Smooth muscle cell of the brain vasculature (primary cell): Measurements from ENCODE around the gene DAGLA.

ENCODE experiments used
- DNase-seq: peaks from one replicate; pipeline ENCODE4 v3.0.0-alpha.2; 2012; ENCODE audit warnings: low read depth, low spot score

DAGLA gene

GRCh38 chr11:61689164-61689496 lies 8.9 kb downstream of the DAGLA start:
- DNase-seq = no peak

GRCh38 chr11:61690706-61691379 lies 10.7 kb downstream of the DAGLA start:
- no peak for DNase-seq

- no peak for DNase-seq
Observed at GRCh38 chr11:61691380-61692156, 11.4 kb downstream of the DAGLA start.

- DNase-seq = no peak
Observed at GRCh38 chr11:61693922-61694601, 13.9 kb downstream of the DAGLA start.

- DNase-seq = no peak
Observed at GRCh38 chr11:61694602-61694939, 14.4 kb downstream of the DAGLA start.

- DNase-seq = no peak
Observed at GRCh38 chr11:61694946-61695706, 14.9 kb downstream of the DAGLA start.

- DNase-seq = no peak
Observed at GRCh38 chr11:61695917-61696316, 15.7 kb downstream of the DAGLA start.

- no peak for DNase-seq
Observed at GRCh38 chr11:61696602-61697001, 16.4 kb downstream of the DAGLA start.

GRCh38 chr11:61697078-61697502 lies 16.9 kb downstream of the DAGLA start:
- no peak for DNase-seq

GRCh38 chr11:61697764-61698163 lies 17.6 kb downstream of the DAGLA start:
- DNase-seq = no peak

GRCh38 chr11:61698173-61698948 lies 18.2 kb downstream of the DAGLA start:
- no peak for DNase-seq

- no peak for DNase-seq
Observed at GRCh38 chr11:61699737-61700160, 19.6 kb downstream of the DAGLA start.

GRCh38 chr11:61700212-61700611 lies 20.0 kb downstream of the DAGLA start:
- DNase-seq = no peak

GRCh38 chr11:61700720-61701119 lies 20.5 kb downstream of the DAGLA start:
- no peak for DNase-seq

GRCh38 chr11:61701242-61701886 lies 21.2 kb downstream of the DAGLA start:
- DNase-seq = no peak

- no peak for DNase-seq
Observed at GRCh38 chr11:61702701-61703312, 22.6 kb downstream of the DAGLA start.

GRCh38 chr11:61704838-61705237 lies 24.6 kb downstream of the DAGLA start:
- no peak for DNase-seq

- no peak for DNase-seq
Observed at GRCh38 chr11:61706452-61707400, 26.5 kb downstream of the DAGLA start.

GRCh38 chr11:61707574-61707973 lies 27.4 kb downstream of the DAGLA start:
- no peak for DNase-seq
